NCI-H2081 (cell line): Measurements from ENCODE around the gene KRT15.

Experiments used
- DNase-seq, 2 experiments: peaks; one replicate each; lab custom pipeline; 2025; lab: John Stamatoyannopoulos, UW

Gene KRT15

GRCh38 chr17:41505809-41506767, 12.6 kb downstream of the KRT15 start:
- no peak for DNase-seq

DNA sequence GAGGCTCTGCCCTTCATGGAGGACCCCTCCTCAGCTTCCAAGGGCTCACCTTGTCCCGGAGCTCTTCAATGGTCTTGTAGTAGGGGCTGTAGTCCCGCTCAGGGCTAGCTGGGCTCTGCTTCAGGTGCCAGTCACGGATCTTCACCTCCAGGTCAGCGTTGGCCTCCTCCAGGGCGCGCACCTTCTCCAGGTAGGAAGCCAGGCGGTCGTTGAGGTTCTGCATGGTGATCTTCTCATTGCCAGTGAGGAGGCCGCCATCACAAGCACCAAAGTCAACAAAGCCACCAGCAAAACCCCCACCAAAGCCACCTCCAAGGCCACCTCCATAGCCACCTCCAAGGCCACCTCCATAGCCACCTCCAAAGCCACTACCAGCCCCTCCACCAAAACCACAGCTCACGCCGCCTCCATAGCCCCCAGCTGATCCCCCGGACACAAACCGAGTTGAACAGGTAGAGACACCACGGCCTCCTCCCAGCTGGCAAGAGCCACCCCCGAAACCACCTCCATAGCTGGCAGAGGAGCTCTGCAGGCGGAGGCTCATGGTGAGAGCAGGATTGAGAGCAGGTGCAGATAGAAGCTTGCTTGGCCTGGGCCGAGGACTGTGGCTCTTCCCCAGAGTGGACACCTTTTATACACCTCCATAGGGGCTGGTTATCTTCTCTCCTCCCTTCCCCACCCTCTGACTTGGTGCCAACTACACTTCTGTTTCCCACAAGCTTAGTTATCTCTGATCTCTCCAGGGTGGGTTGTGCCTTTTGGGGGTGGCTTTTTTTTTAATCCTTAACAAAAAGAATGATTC, 13.5 kb downstream of the KRT15 start, which contains the start of gene KRT13:
Gene KRT13, minus strand, starts transcription at position 606 of the 802 bp plus-strand sequence. Its CDS starts 62 bp downstream, at position 544.
- DNase-seq, result no peak

- DNase-seq, result peak in 1 of 2 experiments; percentile 23
Observed at GRCh38 chr17:41504246-41504977, 14.3 kb downstream of the KRT15 start.

DNA sequence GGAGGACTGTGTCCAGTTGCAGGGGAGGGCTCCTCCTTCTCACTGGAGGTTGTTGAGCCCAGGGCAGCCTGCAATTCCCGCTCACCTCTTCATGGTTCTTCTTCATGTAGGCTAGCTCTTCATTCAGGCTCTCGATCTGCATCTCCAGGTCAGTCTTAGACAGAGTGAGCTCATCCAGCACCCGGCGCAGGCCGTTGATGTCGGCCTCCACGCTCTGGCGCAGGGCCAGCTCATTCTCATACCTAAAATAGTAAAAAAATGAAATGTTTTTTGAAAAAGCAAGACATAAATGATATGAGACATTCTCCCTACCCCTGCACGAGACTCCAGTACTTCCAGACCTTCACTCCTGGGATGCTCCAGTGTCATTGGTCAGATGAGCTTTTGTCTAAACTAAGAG, 15.5 kb downstream of the KRT15 start:
- no peak for DNase-seq

DNA sequence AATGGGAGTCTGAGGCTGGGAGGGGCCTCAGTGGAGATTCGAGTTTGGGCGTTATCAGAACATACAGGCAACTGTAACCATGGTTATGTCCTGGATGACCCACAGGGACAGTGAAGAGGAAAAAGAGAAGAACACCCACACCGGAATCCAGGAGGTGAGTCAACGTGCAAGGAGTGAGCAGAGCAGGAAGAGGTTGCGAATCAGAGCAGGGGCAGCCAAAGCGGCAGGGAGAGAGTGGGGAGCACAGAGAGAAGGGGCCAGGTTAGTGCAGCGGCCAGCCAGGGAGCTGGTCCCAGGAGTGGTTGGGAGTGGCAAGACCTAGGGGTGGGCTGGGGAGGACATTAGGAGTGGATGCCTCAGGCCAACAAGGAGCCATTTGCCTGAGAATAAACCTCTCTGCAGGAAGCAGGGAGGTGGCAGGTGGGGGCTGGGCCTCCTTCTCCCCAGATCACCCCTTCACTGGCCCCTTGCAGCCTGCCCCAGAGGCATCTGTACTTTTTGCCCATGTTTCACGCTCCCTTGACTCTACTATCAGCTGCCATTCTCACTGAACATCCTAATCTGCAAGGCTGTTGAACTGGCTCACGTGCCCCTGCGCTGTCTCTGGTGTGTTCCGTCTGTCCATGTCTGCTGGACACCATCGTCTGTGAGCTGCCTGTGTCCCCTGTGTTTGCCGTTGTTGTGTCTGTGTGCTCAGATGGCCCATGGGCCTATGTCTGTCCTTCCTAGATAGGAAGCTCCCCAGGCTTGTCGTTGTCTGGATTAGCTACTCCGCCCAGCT, 18.4 kb downstream of the KRT15 start:
- DNase-seq, result no peak

- DNase-seq, result no peak
Observed at GRCh38 chr17:41499714-41500113, 19.0 kb downstream of the KRT15 start.

- DNase-seq, result no peak
Observed at GRCh38 chr17:41498276-41498675, 20.4 kb downstream of the KRT15 start.

DNA sequence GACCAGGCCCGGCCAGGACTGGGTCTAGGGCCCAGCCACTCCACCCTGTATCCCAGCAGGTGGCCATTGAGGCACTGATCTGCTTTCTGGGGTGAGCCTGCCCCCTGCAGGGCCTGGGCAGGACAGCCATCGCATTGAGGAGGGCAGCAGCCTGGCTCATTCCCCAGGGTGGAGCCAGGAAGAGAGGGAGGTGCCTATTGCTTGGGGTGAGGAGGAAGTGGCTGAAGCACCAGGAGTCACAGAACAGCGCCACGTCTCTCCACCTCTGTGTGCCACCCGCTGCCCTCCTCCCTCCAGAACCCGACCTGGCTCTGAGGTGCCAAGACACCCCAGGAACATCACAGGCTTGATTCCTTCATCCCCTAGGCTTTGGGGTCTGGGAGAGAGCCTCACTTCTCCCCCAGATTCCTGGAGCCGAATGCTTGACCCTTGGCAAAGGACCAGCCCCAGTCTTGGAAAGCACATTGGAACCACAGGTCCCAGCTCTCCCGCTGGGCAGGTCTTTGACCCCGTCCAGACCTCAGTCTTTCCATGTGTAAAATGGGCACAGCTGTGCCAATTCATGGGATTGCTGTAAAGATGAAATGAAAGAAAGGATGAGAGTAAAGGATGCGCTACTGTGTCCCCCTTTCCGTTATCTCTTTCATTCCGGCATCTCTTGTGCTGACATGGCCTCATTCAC, 21.7 kb downstream of the KRT15 start:
- DNase-seq, result peak in 1 of 2 experiments; percentile 40

DNA sequence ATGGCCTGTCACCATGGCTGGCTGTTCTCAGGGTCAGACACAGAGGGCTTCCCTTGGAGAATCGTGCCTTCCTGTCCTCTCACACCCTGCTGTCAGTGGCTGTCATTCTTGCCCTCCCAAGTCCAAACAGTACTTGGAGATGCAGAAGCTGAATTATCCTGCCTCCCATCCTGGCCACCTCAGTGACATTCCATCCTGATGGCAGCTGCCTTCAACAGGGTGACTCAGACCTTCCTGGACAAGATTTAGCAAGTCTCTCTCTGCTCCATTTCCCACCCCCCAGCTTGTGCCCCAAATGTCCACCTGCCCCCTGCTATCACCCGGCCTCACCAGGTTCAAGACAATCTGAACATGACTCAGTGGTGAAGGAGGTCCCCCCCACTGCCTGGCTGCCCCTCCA, 24.2 kb downstream of the KRT15 start:
- DNase-seq, result no peak

DNA sequence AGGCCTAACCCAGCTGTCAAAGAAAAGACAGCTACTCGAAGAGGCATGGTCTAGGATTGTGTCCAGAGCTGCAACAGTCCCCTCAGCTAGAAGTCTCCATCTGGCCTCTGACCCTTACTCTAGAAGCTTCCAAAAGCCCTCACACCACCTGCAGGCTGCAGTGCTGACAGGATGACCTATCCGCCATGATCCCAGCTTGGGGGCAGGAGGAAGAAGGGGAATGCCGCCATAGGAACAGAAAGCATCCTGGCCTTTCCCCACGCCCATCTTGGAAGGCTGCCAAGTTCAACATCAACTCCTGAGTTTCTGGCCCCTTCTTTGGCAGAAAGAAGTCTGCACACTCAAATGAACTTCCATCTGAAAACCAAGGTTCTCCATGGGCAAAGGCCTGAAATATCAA, 25.9 kb downstream of the KRT15 start:
- DNase-seq, result peak; percentile 17 to 74

DNA sequence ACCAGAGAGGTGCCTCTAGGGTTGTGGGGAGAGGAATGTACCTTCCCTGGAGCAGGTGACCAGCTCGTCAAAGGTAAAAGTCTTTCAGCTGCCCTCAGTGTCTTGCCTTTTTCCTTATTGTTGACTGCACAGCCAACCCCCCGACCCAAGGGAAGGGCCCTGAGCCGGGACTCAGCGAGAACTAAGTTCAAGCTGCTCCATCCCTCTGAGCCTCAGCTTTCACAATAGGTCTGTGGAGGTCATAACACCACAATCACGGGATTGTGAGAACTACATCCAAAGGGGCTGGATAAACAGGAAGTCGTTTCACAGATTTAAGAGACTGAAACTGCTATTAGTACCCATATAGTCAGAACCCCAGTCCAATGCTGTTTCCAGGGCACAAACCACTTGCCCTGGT, 26.3 kb downstream of the KRT15 start:
- no peak for DNase-seq

- no peak for DNase-seq
Observed at GRCh38 chr17:41491476-41491875, 27.2 kb downstream of the KRT15 start.

- DNase-seq, result no peak
Observed at GRCh38 chr17:41490000-41490990, 28.4 kb downstream of the KRT15 start.

GRCh38 chr17:41489531-41489930, 29.2 kb downstream of the KRT15 start, which contains the start of gene KRT36:
TSS of gene KRT36 (minus strand) at chr17:41489910. CDS start at chr17:41489864, 46 bp downstream.
- DNase-seq, result no peak

- DNase-seq, result no peak
Observed at GRCh38 chr17:41486809-41487530, 31.7 kb downstream of the KRT15 start.

GRCh38 chr17:41486316-41486715, 32.4 kb downstream of the KRT15 start:
- DNase-seq, result no peak

DNA sequence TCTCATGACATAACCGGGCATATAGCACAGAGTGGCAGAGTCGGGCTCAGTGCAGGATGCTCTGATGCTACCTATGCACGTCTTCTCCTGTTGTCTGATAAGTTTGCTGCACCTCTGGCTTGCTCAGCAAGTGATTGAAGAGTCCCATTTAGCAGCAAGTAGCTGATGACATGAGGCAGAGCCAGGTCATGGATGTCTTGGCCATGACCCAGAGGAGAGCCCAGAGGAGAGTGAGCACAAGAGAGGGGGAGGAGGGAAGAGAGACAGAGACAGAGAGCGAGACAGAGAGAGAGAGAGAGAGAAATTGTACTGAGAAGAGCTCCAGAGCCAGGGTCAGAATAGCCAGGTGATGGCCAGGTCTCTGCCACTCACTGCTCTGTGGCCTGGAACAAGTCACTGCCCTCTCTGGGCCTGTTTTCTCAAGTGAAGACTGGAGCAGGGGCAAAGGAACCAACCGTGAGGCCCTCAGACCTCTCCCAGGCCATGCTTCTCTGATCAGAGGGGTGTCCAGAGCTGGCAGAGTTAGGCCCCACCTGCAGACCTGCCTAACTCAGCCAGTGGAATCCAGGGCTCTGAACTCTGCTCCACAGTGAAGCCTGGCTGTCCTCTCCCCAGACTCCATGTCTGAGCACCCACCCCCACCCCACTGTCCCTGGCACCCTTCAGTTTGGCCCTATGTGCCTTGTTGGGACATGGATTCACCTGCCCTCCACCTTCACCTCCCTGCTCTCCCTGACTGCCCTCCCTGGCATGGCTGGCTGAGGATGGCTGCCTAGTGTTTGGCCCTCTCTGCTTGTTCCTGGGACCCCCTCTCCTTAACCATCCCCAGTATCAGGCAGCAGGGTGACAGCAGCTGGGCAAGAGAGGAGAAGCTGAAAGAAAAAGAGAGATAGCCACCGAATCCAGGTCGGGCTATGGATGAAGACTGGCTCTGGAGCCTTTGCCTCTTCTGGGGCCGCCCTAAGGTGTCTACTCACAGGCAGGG, 33.5 kb downstream of the KRT15 start:
- DNase-seq, result no peak
